ENCODE measurements around the gene CD34. TPM values are rescaled to one million over a fixed set of nuclear protein-coding genes. Genes with fewer than 3 reads are reported as not detected.

CD34 gene
- total RNA-seq, 1 donor = 0.27 TPM

- DNase-seq (ENCODE audit: low read depth) = peak; percentile 30
- TF ChIP-seq CTCF (IDR thresholded peaks at IDR 0.05; ENCODE audit: insufficient read depth, low read length) = no peak
- H3K4me3 ChIP-seq (ENCODE audit: low read depth, low read length) = no peak overlapping the region
These were observed 63.8 kb downstream of the CD34 start for GRCh38 chr1:207847116-207847515.

- H3K4me3 ChIP-seq (ENCODE audit: low read depth, low read length) = no peak overlapping the region
- DNase-seq (ENCODE audit: low read depth) = no peak
- TF ChIP-seq CTCF (IDR thresholded peaks at IDR 0.05; ENCODE audit: insufficient read depth, low read length) = no peak
These were observed 65.8 kb downstream of the CD34 start for GRCh38 chr1:207845109-207845508.

- no peak overlapping the region for H3K4me3 ChIP-seq (ENCODE audit: low read depth, low read length)
- TF ChIP-seq CTCF (IDR thresholded peaks at IDR 0.05; ENCODE audit: insufficient read depth, low read length) = no peak
- peak; percentile 47 for DNase-seq (ENCODE audit: low read depth)
These were observed 66.6 kb downstream of the CD34 start for GRCh38 chr1:207844371-207844770.

- no peak for DNase-seq (ENCODE audit: low read depth)
- TF ChIP-seq CTCF (IDR thresholded peaks at IDR 0.05; ENCODE audit: insufficient read depth, low read length) = no peak
- H3K4me3 ChIP-seq (ENCODE audit: low read depth, low read length) = no peak overlapping the region
These were observed 68.4 kb downstream of the CD34 start for GRCh38 chr1:207842506-207842905.

- no peak for DNase-seq (ENCODE audit: low read depth)
- TF ChIP-seq CTCF (IDR thresholded peaks at IDR 0.05; ENCODE audit: insufficient read depth, low read length) = no peak
- H3K4me3 ChIP-seq (ENCODE audit: low read depth, low read length) = no peak overlapping the region
These were observed 69.0 kb downstream of the CD34 start for GRCh38 chr1:207841901-207842300.

GRCh38 chr1:207841293-207841692 is 69.6 kb downstream of the CD34 start:
- no peak overlapping the region for H3K4me3 ChIP-seq (ENCODE audit: low read depth, low read length)
- DNase-seq (ENCODE audit: low read depth) = no peak
- TF ChIP-seq CTCF (IDR thresholded peaks at IDR 0.05; ENCODE audit: insufficient read depth, low read length) = no peak

- TF ChIP-seq CTCF (IDR thresholded peaks at IDR 0.05; ENCODE audit: insufficient read depth, low read length) = no peak
- no peak for DNase-seq (ENCODE audit: low read depth)
- H3K4me3 ChIP-seq (ENCODE audit: low read depth, low read length) = no peak overlapping the region
These were observed 70.5 kb downstream of the CD34 start for GRCh38 chr1:207840380-207840779.
